ENCODE data around the gene CD300A.

CD300A gene

GRCh38 chr17:74466111-74466827 lies at the start of gene CD300A:
Gene CD300A, plus strand, starts transcription at chr17:74466634. Its CDS starts 70 bp downstream, at chr17:74466704.
- H3K4me3 ChIP-seq (ENCODE audit: low read depth, low read length), result peak within 1 kb of the TSS; percentile 82
- DNase-seq (ENCODE audit: low read depth), result peak; percentile 68
- peak; percentile 11 for TF ChIP-seq CTCF (IDR thresholded peaks at IDR 0.05; ENCODE audit: insufficient read depth, low read depth, low read length, missing control alignments)

GRCh38 chr17:74417178-74418045 lies 49.0 kb upstream of the CD300A start:
- no peak for TF ChIP-seq CTCF (IDR thresholded peaks at IDR 0.05; ENCODE audit: insufficient read depth, low read depth, low read length, missing control alignments)
- H3K4me3 ChIP-seq (ENCODE audit: low read depth, low read length), result no peak overlapping the region
- DNase-seq (ENCODE audit: low read depth), result peak; percentile 27

- no peak overlapping the region for H3K4me3 ChIP-seq (ENCODE audit: low read depth, low read length)
- no peak for DNase-seq (ENCODE audit: low read depth)
- TF ChIP-seq CTCF (IDR thresholded peaks at IDR 0.05; ENCODE audit: insufficient read depth, low read depth, low read length, missing control alignments), result no peak
Measured at GRCh38 chr17:74419928-74420411, 46.5 kb upstream of the CD300A start.

- H3K4me3 ChIP-seq (ENCODE audit: low read depth, low read length), result no peak overlapping the region
- DNase-seq (ENCODE audit: low read depth), result no peak
- no peak for TF ChIP-seq CTCF (IDR thresholded peaks at IDR 0.05; ENCODE audit: insufficient read depth, low read depth, low read length, missing control alignments)
Measured at GRCh38 chr17:74424117-74424516, 42.3 kb upstream of the CD300A start.

GRCh38 chr17:74424657-74425056 lies 41.8 kb upstream of the CD300A start:
- no peak for TF ChIP-seq CTCF (IDR thresholded peaks at IDR 0.05; ENCODE audit: insufficient read depth, low read depth, low read length, missing control alignments)
- H3K4me3 ChIP-seq (ENCODE audit: low read depth, low read length), result no peak overlapping the region
- DNase-seq (ENCODE audit: low read depth), result no peak

- TF ChIP-seq CTCF (IDR thresholded peaks at IDR 0.05; ENCODE audit: insufficient read depth, low read depth, low read length, missing control alignments), result no peak
- DNase-seq (ENCODE audit: low read depth), result no peak
- H3K4me3 ChIP-seq (ENCODE audit: low read depth, low read length), result no peak overlapping the region
Measured at GRCh38 chr17:74426551-74427047, 39.8 kb upstream of the CD300A start.
